SK-N-SH (cell line): Measurements from ENCODE around the gene DCUN1D1. TPM values are rescaled to one million over a fixed set of nuclear protein-coding genes. Genes with fewer than 3 reads are reported as not detected.

ENCODE experiments used
- CTCF ChIA-PET: fragments of 300-600, 350-600 bp; formaldehyde crosslinking; extraction: SDS; loops from one replicate; lab custom pipeline; 2021; lab: Yijun Ruan, JAX
- POLR2A ChIA-PET: fragments of 350-600 bp; sonication (Branson Sonifier 250); formaldehyde crosslinking; extraction: SDS; loops from one replicate; lab custom pipeline; 2020; ENCODE audit warnings: antibody characterized with exemption, inconsistent platforms; lab: Yijun Ruan, JAX
- DNase-seq: peaks from one replicate; pipeline ENCODE4 v3.0.0; 2012
- H2AFZ ChIP-seq: fragments of 200-600 bp; sonication (generic); 2 replicates; pipeline ENCODE4 v1.8.1; 2016; ENCODE audit warnings: antibody characterized with exemption, mild to moderate bottlenecking, low read depth
- H3F3A ChIP-seq: fragments of 200-600 bp; sonication (generic); replicated peaks from 2 replicates; pipeline ENCODE3; 2016; ENCODE audit warnings: antibody characterized with exemption, mild to moderate bottlenecking; ENCODE audit not compliant: insufficient read depth
- H3K27ac ChIP-seq, 2 experiments: fragments of 200-500 bp in 1 of 2; fragments of 200-600 bp in 1 of 2; sonication (Bioruptor generic) in 1 of 2; sonication (generic), shearing (Covaris generic) in 1 of 2; 2 replicates each; pipeline versions ENCODE4 v1.5.1 to v1.6.1; 2014 to 2016; ENCODE audit warnings: low read depth in 2 of 2, inconsistent platforms in 1 of 2, low read length in 1 of 2, mild to moderate bottlenecking in 1 of 2, mixed read lengths in 1 of 2
- H3K27me3 ChIP-seq: fragments of 200-600 bp; sonication (generic), shearing (Covaris generic); 2 replicates; pipeline ENCODE4 v1.6.1; 2016; ENCODE audit warnings: mixed run types; ENCODE audit not compliant: insufficient read depth
- H3K36me3 ChIP-seq, 2 experiments: fragments of 200-500 bp in 1 of 2; fragments of 200-600 bp in 1 of 2; sonication (Bioruptor generic) in 1 of 2; sonication (generic) in 1 of 2; replicated peaks in 1 of 2; 2 replicates each; pipeline versions ENCODE3 to v1.5.1; 2014 to 2016; ENCODE audit warnings: low read length in 1 of 2, mild to moderate bottlenecking in 1 of 2; ENCODE audit not compliant: insufficient read depth in 2 of 2, control insufficient read depth in 1 of 2
- H3K4me1 ChIP-seq, 2 experiments: fragments of 200-500 bp in 1 of 2; fragments of 200-600 bp in 1 of 2; sonication (Bioruptor generic) in 1 of 2; sonication (generic), shearing (Covaris generic) in 1 of 2; 2 replicates each; pipeline versions ENCODE4 v1.5.1 to v1.6.1; 2014 to 2016; ENCODE audit warnings: low read depth in 1 of 2, low read length in 1 of 2, mixed run types in 1 of 2; ENCODE audit not compliant: insufficient read depth in 2 of 2, control insufficient read depth in 1 of 2
- H3K4me2 ChIP-seq: fragments of 200-600 bp; sonication (generic), shearing (Covaris generic); 2 replicates; pipeline ENCODE4 v1.6.1; 2017; ENCODE audit warnings: mixed run types
- H3K4me3 ChIP-seq, 2 experiments: fragments of 200-500 bp in 1 of 2; fragments of 200-600 bp in 1 of 2; sonication (Bioruptor generic) in 1 of 2; sonication (generic), shearing (Covaris generic) in 1 of 2; 2 replicates each; pipeline versions ENCODE4 v1.5.1 to v1.8.1; 2014 to 2016; ENCODE audit warnings: low read depth in 2 of 2, inconsistent platforms in 1 of 2, low read length in 1 of 2, mild to moderate bottlenecking in 1 of 2, mixed read lengths in 1 of 2, moderate library complexity in 1 of 2
- H3K79me2 ChIP-seq: fragments of 200-600 bp; sonication (generic); 2 replicates; pipeline ENCODE4 v1.8.1; 2017; ENCODE audit warnings: mild to moderate bottlenecking; ENCODE audit not compliant: insufficient read depth
- H3K9ac ChIP-seq: fragments of 200-600 bp; sonication (generic); 2 replicates; pipeline ENCODE4 v1.6.1; 2017; ENCODE audit warnings: mixed run types
- H3K9me2 ChIP-seq: fragments of 200-600 bp; sonication (generic); 2 replicates; pipeline ENCODE4 v1.6.1; 2017; ENCODE audit warnings: mixed run types
- H3K9me3 ChIP-seq: fragments of 200-600 bp; sonication (generic); 2 replicates; pipeline ENCODE4 v1.6.1; 2017; ENCODE audit warnings: mixed run types, mild to moderate bottlenecking, moderate library complexity
- H4K20me1 ChIP-seq: fragments of 200-600 bp; sonication (generic); 2 replicates; pipeline ENCODE4 v1.6.1; 2017; ENCODE audit warnings: mild to moderate bottlenecking, mixed run types; ENCODE audit not compliant: insufficient read depth
- CHD2 ChIP-seq: fragments of 150-350 bp; IDR thresholded peaks from 2 replicates; pipeline ENCODE4 v1.6.1; 2018; ENCODE audit warnings: low read length; ENCODE audit not compliant: partially characterized antibody
- EP300 ChIP-seq, 2 experiments: IDR thresholded peaks; 2 replicates each; pipeline versions ENCODE4 v1.4.0 to v1.6.1; 2012; ENCODE audit warnings: borderline replicate concordance in 1 of 2, low read depth in 1 of 2, low read length in 1 of 2
- FOSL2 ChIP-seq: IDR thresholded peaks from 2 replicates; pipeline ENCODE4 v1.4.0; 2012; ENCODE audit warnings: low read depth, mild to moderate bottlenecking, moderate library complexity, borderline replicate concordance
- GABPA ChIP-seq: IDR thresholded peaks from 2 replicates; pipeline ENCODE4 v1.4.0; 2012; ENCODE audit warnings: low read depth, mild to moderate bottlenecking
- GATA2 ChIP-seq: sonication (generic); formaldehyde crosslinking; IDR thresholded peaks from 2 replicates; pipeline ENCODE4 v1.5.0; 2020; ENCODE audit warnings: mild to moderate bottlenecking, missing genetic modification reagents
- MEF2A ChIP-seq: IDR thresholded peaks from 2 replicates; pipeline ENCODE4 v1.4.0; 2012; ENCODE audit warnings: low read depth, borderline replicate concordance
- NFIC ChIP-seq: IDR thresholded peaks from 2 replicates; pipeline ENCODE4 v1.4.0; 2012; ENCODE audit warnings: borderline replicate concordance
- NRF1 ChIP-seq: IDR thresholded peaks from 2 replicates; pipeline ENCODE4 v1.6.1; 2012; ENCODE audit warnings: low read depth, mild to moderate bottlenecking, low read length
- SMC3 ChIP-seq: IDR thresholded peaks from 2 replicates; pipeline ENCODE4 v1.6.1; 2012; ENCODE audit warnings: low read depth, low read length, improper control_type of control experiment
- TCF12 ChIP-seq: IDR thresholded peaks from 2 replicates; pipeline ENCODE4 v1.4.0; 2012
- YY1 ChIP-seq: IDR thresholded peaks from 2 replicates; pipeline ENCODE4 v1.4.0; 2012; ENCODE audit warnings: low read depth, mild to moderate bottlenecking
- WGBS: methylation state at CpG from one replicate; pipeline ENCODE4 v1.1.6; 2017; ENCODE audit warnings: low lambda C conversion rate; 5-methylcytosine and 5-hydroxymethylcytosine counted together
- polyA plus RNA-seq, 3 experiments: library from polyadenylated mRNA; depleted of rRNA; stranded (reverse); fragments of >200 nt; gene quantifications; 2 replicates each; pipeline ENCODE4 v1.2.3, GENCODE V29; 2012
- TF ChIP-seq, protein P1 (sequence below): IDR thresholded peaks from 2 replicates; pipeline ENCODE4 v1.4.0; 2012; ENCODE audit warnings: low read depth
- TF ChIP-seq, protein P2 (sequence below): fragments of 150-350 bp; IDR thresholded peaks from 2 replicates; pipeline ENCODE4 v1.6.1; 2017; ENCODE audit warnings: antibody characterized with exemption, low read length, low read depth, borderline replicate concordance
- TF ChIP-seq, protein P3 (sequence below): IDR thresholded peaks from 2 replicates; pipeline ENCODE4 v1.6.1; 2012; ENCODE audit warnings: mild to moderate bottlenecking, low read depth, low read length, moderate library complexity
- TF ChIP-seq, protein P4 (sequence below): IDR thresholded peaks from 2 replicates; pipeline ENCODE4 v1.4.0; 2012; ENCODE audit warnings: low read depth, borderline replicate concordance
- TF ChIP-seq, protein P5 (sequence below): IDR thresholded peaks from 2 replicates; pipeline ENCODE4 v1.4.0; 2012; ENCODE audit warnings: low read depth, borderline replicate concordance

The DCUN1D1 gene
- polyA plus RNA-seq, 1 of the 3 experiments (the other 2 are of a cell fraction), result 4.5 TPM

DNA sequence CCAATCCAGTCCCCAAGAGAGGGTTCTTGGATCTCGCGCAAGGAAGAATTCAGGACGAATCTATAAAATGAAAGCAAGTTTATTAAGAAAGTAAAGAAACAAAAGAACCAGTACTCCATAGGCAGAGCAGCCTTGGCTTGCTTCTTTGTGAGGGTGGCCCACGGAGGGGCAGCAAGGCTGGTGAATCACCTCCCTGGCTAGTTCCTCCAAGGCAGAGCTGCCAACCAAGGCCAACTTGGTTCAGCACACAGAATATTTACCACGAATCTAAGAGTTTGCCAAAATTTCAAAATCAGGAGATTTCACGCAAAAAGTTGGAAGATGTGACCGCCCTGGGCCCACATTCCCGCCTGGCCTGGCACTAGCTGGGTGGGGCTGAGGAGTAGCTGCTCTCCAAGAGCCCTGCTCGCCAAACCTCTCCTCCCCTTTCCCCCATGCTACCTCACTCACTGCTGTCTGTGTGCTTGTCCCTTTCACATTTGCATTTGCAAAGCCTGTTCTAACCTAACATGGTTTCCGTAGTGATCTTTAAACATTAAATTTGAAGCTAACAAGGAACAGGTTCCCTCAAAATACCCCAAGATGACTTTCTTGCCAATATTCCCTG, 26.2 kb upstream of the DCUN1D1 start:
- H3K9me3 ChIP-seq, result no peaks in the 10 kb centered on the region
- DNase-seq, result no peak
- H3K27me3 ChIP-seq, result no peaks in the 10 kb centered on the region
- peaks cover 0 to 6% of the 10 kb centered on the region in 2 experiments; a peak in 1 of 4 replicates for H3K4me1 ChIP-seq
- H3K4me2 ChIP-seq, result no peak overlapping the region
- H3K4me3 ChIP-seq, result no peak overlapping the region
- no peaks in the 10 kb centered on the region for H3K79me2 ChIP-seq
- WGBS, result 92% methylated on average over 9 of the region's 10 CpGs
- no peaks in the 10 kb centered on the region for H4K20me1 ChIP-seq
- H3K9ac ChIP-seq, result no peak overlapping the region
- POLR2A ChIA-PET, result no interaction called here
- H3K9me2 ChIP-seq, result no peaks in the 10 kb centered on the region
- CTCF ChIA-PET, result no interaction called here
- no peak overlapping the region for H2AFZ ChIP-seq
- H3K36me3 ChIP-seq, result no peaks in the 10 kb centered on the region
- H3F3A ChIP-seq, result no peaks in the 10 kb centered on the region
- no peak overlapping the region for H3K27ac ChIP-seq
- TF ChIP-seq, protein P1, sequence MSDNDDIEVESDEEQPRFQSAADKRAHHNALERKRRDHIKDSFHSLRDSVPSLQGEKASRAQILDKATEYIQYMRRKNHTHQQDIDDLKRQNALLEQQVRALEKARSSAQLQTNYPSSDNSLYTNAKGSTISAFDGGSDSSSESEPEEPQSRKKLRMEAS, result no peak
- TF ChIP-seq, protein P2, sequence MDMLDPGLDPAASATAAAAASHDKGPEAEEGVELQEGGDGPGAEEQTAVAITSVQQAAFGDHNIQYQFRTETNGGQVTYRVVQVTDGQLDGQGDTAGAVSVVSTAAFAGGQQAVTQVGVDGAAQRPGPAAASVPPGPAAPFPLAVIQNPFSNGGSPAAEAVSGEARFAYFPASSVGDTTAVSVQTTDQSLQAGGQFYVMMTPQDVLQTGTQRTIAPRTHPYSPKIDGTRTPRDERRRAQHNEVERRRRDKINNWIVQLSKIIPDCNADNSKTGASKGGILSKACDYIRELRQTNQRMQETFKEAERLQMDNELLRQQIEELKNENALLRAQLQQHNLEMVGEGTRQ, result no peak
- TF ChIP-seq, protein P3, sequence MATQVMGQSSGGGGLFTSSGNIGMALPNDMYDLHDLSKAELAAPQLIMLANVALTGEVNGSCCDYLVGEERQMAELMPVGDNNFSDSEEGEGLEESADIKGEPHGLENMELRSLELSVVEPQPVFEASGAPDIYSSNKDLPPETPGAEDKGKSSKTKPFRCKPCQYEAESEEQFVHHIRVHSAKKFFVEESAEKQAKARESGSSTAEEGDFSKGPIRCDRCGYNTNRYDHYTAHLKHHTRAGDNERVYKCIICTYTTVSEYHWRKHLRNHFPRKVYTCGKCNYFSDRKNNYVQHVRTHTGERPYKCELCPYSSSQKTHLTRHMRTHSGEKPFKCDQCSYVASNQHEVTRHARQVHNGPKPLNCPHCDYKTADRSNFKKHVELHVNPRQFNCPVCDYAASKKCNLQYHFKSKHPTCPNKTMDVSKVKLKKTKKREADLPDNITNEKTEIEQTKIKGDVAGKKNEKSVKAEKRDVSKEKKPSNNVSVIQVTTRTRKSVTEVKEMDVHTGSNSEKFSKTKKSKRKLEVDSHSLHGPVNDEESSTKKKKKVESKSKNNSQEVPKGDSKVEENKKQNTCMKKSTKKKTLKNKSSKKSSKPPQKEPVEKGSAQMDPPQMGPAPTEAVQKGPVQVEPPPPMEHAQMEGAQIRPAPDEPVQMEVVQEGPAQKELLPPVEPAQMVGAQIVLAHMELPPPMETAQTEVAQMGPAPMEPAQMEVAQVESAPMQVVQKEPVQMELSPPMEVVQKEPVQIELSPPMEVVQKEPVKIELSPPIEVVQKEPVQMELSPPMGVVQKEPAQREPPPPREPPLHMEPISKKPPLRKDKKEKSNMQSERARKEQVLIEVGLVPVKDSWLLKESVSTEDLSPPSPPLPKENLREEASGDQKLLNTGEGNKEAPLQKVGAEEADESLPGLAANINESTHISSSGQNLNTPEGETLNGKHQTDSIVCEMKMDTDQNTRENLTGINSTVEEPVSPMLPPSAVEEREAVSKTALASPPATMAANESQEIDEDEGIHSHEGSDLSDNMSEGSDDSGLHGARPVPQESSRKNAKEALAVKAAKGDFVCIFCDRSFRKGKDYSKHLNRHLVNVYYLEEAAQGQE, result no peak
- TF ChIP-seq, protein P4, sequence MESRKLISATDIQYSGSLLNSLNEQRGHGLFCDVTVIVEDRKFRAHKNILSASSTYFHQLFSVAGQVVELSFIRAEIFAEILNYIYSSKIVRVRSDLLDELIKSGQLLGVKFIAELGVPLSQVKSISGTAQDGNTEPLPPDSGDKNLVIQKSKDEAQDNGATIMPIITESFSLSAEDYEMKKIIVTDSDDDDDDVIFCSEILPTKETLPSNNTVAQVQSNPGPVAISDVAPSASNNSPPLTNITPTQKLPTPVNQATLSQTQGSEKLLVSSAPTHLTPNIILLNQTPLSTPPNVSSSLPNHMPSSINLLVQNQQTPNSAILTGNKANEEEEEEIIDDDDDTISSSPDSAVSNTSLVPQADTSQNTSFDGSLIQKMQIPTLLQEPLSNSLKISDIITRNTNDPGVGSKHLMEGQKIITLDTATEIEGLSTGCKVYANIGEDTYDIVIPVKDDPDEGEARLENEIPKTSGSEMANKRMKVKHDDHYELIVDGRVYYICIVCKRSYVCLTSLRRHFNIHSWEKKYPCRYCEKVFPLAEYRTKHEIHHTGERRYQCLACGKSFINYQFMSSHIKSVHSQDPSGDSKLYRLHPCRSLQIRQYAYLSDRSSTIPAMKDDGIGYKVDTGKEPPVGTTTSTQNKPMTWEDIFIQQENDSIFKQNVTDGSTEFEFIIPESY, result no peak
- TF ChIP-seq FOSL2 (no peak), TCF12 (no peak), CHD2 (no peak), NFIC (no peak), SMC3 (no peak), MEF2A (no peak), NRF1 (no peak), EP300 (IDR thresholded peaks at IDR 0.05; ENCODE audit: borderline replicate concordance in 1 of 2, low read depth in 1 of 2, low read length in 1 of 2) (no peak), YY1 (no peak), GABPA (no peak), GATA2 (CRISPR knock-in tag) (no peak)
- TF ChIP-seq, protein P5, sequence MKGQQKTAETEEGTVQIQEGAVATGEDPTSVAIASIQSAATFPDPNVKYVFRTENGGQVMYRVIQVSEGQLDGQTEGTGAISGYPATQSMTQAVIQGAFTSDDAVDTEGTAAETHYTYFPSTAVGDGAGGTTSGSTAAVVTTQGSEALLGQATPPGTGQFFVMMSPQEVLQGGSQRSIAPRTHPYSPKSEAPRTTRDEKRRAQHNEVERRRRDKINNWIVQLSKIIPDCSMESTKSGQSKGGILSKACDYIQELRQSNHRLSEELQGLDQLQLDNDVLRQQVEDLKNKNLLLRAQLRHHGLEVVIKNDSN, result no peak
